ENCODE results near the gene RBM47. TPM values are rescaled to one million over a fixed set of nuclear protein-coding genes. Genes with fewer than 3 reads are reported as not detected.

Gene RBM47
- total and polyA plus RNA-seq, 9 of the 15 experiments (the other 6 are each of a cell fraction or from before 2014, with no cell fraction given) = 1.4 to 6.4 (median 3.3) TPM

- Histone ChIP-seq H3K27ac (ENCODE audit: extremely low read depth, low read depth, low read length) (no peak overlapping the region), H3K9me3 (replicated peaks; ENCODE audit: control insufficient read depth, insufficient read depth, low read depth, low read length) (no peaks in the 10 kb centered on the region), H3K27me3 (ENCODE audit: control insufficient read depth in 2 of 2, insufficient read depth in 2 of 2, low read length in 2 of 2) (peaks cover 9 to 12% of the 10 kb centered on the region in 2 experiments), H3K79me2 (ENCODE audit: control insufficient read depth, insufficient read depth, low read length) (no peaks in the 10 kb centered on the region), H3K9me1 (ENCODE audit: control insufficient read depth, insufficient read depth, low read length) (no peaks in the 10 kb centered on the region), H3K9ac (ENCODE audit: insufficient read depth in 1 of 2, low read depth in 2 of 2, low read length in 2 of 2) (no peak overlapping the region), H3K4me2 (ENCODE audit: insufficient read depth, low read length) (no peak overlapping the region), H4K20me1 (replicated peaks; ENCODE audit: control insufficient read depth, insufficient read depth, low read length) (no peaks in the 10 kb centered on the region), H3K36me3 (ENCODE audit: control insufficient read depth, insufficient read depth, low read length) (no peaks in the 10 kb centered on the region), H3K4me1 (replicated peaks in 1 of 2; ENCODE audit: control insufficient read depth in 2 of 2, insufficient read depth in 2 of 2, low read length in 2 of 2) (no peaks in the 10 kb centered on the region), H2AFZ (ENCODE audit: low read depth, low read length) (no peak overlapping the region), H3K4me3 (no peak overlapping the region)
- no TSS peak for BruUV-seq (replicated peaks)
- intact Hi-C loops (cut with micrococcal nuclease) = no loop called here
- FAIRE-seq (no peak), ATAC-seq (no peak), DNase-seq (ENCODE audit: extremely low read depth in 1 of 4, low spot score in 3 of 4) (no peak)
- ChIA-PET CTCF (ENCODE audit: low intra/inter-chr PET ratio) (no interaction called here), POLR2A (interaction anchor here (0.6 to 1.3 kb wide), 3 partner anchors 10 to 50 kb away, joined by 3 read pairs; no protein-coding TSS in a partner anchor)
- TF ChIP-seq SPI1 (IDR thresholded peaks at IDR 0.05; ENCODE audit: borderline replicate concordance, low read depth, low read length) (peak; percentile 39; the same call in 1 of the 2 replicates), SNRNP70 (optimal IDR thresholded peaks at IDR 0.05; ENCODE audit: low read depth, low read length) (no peak), DLX4 (CRISPR knock-in tag; IDR thresholded peaks at IDR 0.05) (no peak), CREM (IDR thresholded peaks at IDR 0.05; ENCODE audit: low read depth) (0 out of 2 replicates have a peak, but pooled peaks have one; percentile 34), PRDM10 (IDR thresholded peaks at IDR 0.05; ENCODE audit: partially characterized antibody) (no peak)
- WGBS (ENCODE audit: insufficient coverage, low coverage, missing lambda C conversion rate) = 25% methylated on average over 3 of the region's 3 CpGs
- in situ Hi-C loops (cut with MboI) = no loop called here
Observed at GRCh38 chr4:40564004-40564403, 65.7 kb downstream of the RBM47 start.
